ENCODE data around the gene AMOTL2.

AMOTL2 gene

DNA sequence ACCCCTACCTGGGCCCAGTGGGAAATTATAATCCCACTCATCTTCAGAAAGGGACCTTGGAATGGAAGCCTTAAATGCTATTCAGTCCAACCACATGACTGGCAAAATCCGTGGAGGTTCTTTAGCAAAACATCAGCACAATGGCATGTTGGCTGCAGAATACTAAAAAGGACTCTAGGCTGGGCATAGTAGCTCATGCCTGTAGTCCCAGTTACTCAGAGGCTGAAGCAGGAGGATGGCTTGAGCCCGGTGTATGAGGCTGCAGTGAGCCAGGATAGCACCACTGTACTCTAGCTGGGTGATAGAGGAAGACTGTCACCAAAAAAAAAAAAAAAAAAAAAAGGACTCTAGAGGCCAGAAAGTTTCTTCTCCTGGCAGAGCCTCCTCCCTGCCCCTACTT is 63.0 kb downstream of the AMOTL2 start:
- TF ChIP-seq, protein P1, sequence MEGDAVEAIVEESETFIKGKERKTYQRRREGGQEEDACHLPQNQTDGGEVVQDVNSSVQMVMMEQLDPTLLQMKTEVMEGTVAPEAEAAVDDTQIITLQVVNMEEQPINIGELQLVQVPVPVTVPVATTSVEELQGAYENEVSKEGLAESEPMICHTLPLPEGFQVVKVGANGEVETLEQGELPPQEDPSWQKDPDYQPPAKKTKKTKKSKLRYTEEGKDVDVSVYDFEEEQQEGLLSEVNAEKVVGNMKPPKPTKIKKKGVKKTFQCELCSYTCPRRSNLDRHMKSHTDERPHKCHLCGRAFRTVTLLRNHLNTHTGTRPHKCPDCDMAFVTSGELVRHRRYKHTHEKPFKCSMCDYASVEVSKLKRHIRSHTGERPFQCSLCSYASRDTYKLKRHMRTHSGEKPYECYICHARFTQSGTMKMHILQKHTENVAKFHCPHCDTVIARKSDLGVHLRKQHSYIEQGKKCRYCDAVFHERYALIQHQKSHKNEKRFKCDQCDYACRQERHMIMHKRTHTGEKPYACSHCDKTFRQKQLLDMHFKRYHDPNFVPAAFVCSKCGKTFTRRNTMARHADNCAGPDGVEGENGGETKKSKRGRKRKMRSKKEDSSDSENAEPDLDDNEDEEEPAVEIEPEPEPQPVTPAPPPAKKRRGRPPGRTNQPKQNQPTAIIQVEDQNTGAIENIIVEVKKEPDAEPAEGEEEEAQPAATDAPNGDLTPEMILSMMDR (IDR thresholded peaks at IDR 0.05; ENCODE audit: low read depth, low read length) = no peak
- H3K4me3 ChIP-seq (ENCODE audit: low read depth, low read length) = no peak overlapping the region
- peak; percentile 65 for DNase-seq (ENCODE audit: low read depth, low spot score)
- in situ Hi-C loops (cut with HindIII; ENCODE audit: low sequenced_read_pairs) = no loop called here

DNA sequence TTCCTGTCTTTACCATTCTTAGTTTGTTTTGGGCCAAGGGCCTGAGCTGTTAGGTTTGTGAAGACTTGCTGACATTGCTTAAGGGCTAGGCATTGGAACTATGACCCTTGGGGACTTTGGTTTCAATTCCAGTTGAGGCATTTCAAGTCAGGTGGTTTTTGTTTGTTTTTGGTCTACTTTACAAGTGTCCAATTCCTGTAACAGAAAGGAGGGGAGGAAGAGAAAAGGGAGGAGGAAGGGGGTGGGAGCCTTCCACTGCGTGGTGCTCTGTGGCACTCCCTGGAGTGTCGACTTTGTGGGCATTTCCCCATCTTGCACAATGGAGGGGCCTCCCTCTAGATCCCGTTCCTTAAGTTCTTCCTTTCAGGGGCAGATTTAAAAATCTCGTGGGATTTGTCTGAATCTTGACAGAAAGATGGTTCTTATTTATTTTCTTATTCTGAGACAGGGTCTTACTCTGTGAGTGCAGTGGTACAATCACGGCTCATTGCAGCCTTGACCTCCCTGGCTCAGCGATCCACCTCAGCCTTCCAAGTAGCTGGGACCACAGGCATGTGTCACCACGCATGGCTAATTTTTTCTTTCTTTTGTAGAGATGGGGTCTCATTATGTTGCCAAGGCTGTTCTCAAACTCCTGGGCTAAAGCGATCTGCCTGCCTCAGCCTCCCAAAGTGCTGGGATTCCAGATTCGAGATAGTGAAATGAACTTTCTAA is 64.1 kb downstream of the AMOTL2 start:
- in situ Hi-C loops (cut with HindIII; ENCODE audit: low sequenced_read_pairs) = no loop called here
- H3K4me3 ChIP-seq (ENCODE audit: low read depth, low read length) = no peak overlapping the region
- TF ChIP-seq, protein P1 (IDR thresholded peaks at IDR 0.05; ENCODE audit: low read depth, low read length) = no peak
- DNase-seq (ENCODE audit: low read depth, low spot score) = no peak

DNA sequence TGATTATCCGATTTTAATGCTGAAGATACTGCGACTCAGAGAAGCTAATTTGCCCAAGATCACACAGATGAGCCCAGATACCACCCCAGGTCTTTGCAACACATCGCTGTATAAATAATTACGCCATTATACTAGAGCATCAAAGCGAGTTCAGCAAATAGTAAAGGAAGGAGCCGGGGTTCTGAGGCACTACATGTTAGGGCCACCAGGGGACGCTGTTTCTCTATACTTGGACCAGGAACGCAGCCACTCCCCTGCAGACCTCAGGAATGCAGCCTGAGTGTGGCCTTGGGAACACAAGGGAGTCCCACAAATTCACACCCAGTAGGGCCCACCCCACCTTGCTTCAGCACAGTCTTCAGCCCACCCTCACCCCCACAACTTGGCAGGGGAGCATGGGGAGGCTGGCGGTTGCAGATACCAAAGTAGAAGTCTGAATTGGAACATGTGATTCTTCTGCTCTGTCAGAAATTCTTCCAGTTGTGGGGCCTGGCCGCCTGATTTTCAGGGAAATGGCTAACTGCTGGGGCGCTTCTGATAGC is 65.8 kb downstream of the AMOTL2 start:
- no peak overlapping the region for H3K4me3 ChIP-seq (ENCODE audit: low read depth, low read length)
- TF ChIP-seq, protein P1 (IDR thresholded peaks at IDR 0.05; ENCODE audit: low read depth, low read length) = peak; percentile 98
- peak; percentile 88 for DNase-seq (ENCODE audit: low read depth, low spot score)
- in situ Hi-C loops (cut with HindIII; ENCODE audit: low sequenced_read_pairs) = no loop called here

DNA sequence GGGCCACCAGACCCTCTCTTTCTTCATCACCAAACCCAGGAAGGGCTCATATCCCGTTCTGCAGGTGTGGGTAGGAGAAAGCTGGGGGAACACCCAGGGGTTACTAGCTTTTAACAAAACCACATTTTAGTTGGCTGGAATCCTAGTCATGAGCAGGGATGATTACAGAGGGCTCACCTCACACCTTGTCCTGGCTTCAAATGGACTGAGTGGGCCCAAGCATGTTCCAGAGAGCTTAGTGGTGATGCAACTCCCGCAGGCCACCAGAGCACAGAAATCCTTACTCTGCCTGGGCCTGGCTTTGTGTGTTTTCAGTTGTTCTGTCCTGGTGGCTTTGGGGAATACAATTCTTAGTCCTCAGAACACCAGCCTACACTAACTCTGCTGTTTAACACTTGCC is 66.8 kb downstream of the AMOTL2 start:
- TF ChIP-seq, protein P1 (IDR thresholded peaks at IDR 0.05; ENCODE audit: low read depth, low read length) = no peak
- in situ Hi-C loops (cut with HindIII; ENCODE audit: low sequenced_read_pairs) = no loop called here
- no peak for DNase-seq (ENCODE audit: low read depth, low spot score)

DNA sequence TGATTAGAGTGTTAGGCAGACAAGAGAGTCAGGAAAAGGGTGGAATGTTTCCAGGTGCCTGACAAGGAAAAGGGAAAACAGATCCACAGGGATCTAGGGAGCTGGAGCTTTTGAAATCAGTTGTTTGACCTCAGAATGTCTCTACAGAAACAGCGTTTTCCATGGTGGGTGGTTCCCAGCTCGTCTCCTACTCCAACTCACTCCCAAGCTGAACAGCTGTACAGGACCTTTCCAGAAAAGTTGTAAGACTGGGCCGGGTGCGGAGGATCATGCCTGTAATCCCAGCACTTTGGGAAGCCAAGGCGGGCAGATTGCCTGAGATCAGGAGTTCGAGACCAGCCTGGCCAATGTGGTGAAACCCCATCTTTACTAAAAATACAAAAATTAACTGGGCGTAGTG is 67.9 kb downstream of the AMOTL2 start:
- in situ Hi-C loops (cut with HindIII; ENCODE audit: low sequenced_read_pairs) = no loop called here
- no peak overlapping the region for H3K4me3 ChIP-seq (ENCODE audit: low read depth, low read length)
- no peak for DNase-seq (ENCODE audit: low read depth, low spot score)
- TF ChIP-seq, protein P1 (IDR thresholded peaks at IDR 0.05; ENCODE audit: low read depth, low read length) = no peak

More for the DNA sequence above, 66.8 kb downstream of the AMOTL2 start:
- H3K4me3 ChIP-seq (ENCODE audit: low read depth, low read length) = no peak overlapping the region

Data from astrocyte of the spinal cord (primary cell).